ENCODE measurements around the gene GADL1. TPM values are rescaled to one million over a fixed set of nuclear protein-coding genes. Genes with fewer than 3 reads are reported as not detected.

The GADL1 gene
- total RNA-seq, 1 donor from 2014 or later, result not detected

- no peak for DNase-seq (ENCODE audit: low read depth in 2 of 2)
Observed at GRCh38 chr3:30811151-30811795, 83.2 kb downstream of the GADL1 start.

- DNase-seq (ENCODE audit: low read depth in 2 of 2), result no peak
Observed at GRCh38 chr3:30810625-30811024, 83.8 kb downstream of the GADL1 start.

GRCh38 chr3:30805695-30806094, 88.8 kb downstream of the GADL1 start:
- no peak for DNase-seq (ENCODE audit: low read depth in 2 of 2)

GRCh38 chr3:30804984-30805383, 89.5 kb downstream of the GADL1 start:
- DNase-seq (ENCODE audit: low read depth in 2 of 2), result no peak

GRCh38 chr3:30795176-30795575, 99.3 kb downstream of the GADL1 start:
- DNase-seq (ENCODE audit: low read depth in 2 of 2), result no peak

GRCh38 chr3:30793740-30794139, 100.7 kb downstream of the GADL1 start:
- no peak for DNase-seq (ENCODE audit: low read depth in 2 of 2)

GRCh38 chr3:30790150-30790549, 104.3 kb downstream of the GADL1 start:
- DNase-seq (ENCODE audit: low read depth in 2 of 2), result no peak

- DNase-seq (ENCODE audit: low read depth in 2 of 2), result no peak
Observed at GRCh38 chr3:30786365-30786764, 108.1 kb downstream of the GADL1 start.

- peak; percentile 45 to 60 for DNase-seq (ENCODE audit: low read depth in 2 of 2)
Observed at GRCh38 chr3:30779686-30780287, 114.7 kb downstream of the GADL1 start.

GRCh38 chr3:30778933-30779332, 115.5 kb downstream of the GADL1 start:
- peak; percentile 17 to 65 for DNase-seq (ENCODE audit: low read depth in 2 of 2)

GRCh38 chr3:30777426-30778113, 116.9 kb downstream of the GADL1 start:
- peak; percentile 32 to 41 for DNase-seq (ENCODE audit: low read depth in 2 of 2)

GRCh38 chr3:30776186-30776815, 118.2 kb downstream of the GADL1 start:
- no peak for DNase-seq (ENCODE audit: low read depth in 2 of 2)

GRCh38 chr3:30775040-30775439, 119.4 kb downstream of the GADL1 start:
- no peak for DNase-seq (ENCODE audit: low read depth in 2 of 2)

GRCh38 chr3:30774062-30774461, 120.4 kb downstream of the GADL1 start:
- no peak for DNase-seq (ENCODE audit: low read depth in 2 of 2)

GRCh38 chr3:30770387-30770786, 124.1 kb downstream of the GADL1 start:
- peak; percentile 55 to 84 for DNase-seq (ENCODE audit: low read depth in 2 of 2)

GRCh38 chr3:30768703-30769550, 125.5 kb downstream of the GADL1 start:
- DNase-seq (ENCODE audit: low read depth in 2 of 2), result peak; percentile 74 to 82

GRCh38 chr3:30768046-30768445, 126.4 kb downstream of the GADL1 start:
- no peak for DNase-seq (ENCODE audit: low read depth in 2 of 2)

- DNase-seq (ENCODE audit: low read depth in 2 of 2), result no peak
Observed at GRCh38 chr3:30766522-30766921, 127.9 kb downstream of the GADL1 start.

- no peak for DNase-seq (ENCODE audit: low read depth in 2 of 2)
Observed at GRCh38 chr3:30764891-30765290, 129.6 kb downstream of the GADL1 start.

GRCh38 chr3:30764281-30764680, 130.2 kb downstream of the GADL1 start:
- no peak for DNase-seq (ENCODE audit: low read depth in 2 of 2)

GRCh38 chr3:30761374-30761773, 133.1 kb downstream of the GADL1 start:
- no peak for DNase-seq (ENCODE audit: low read depth in 2 of 2)
